GM06990 (cell line): Measurements from ENCODE around the gene ACTRT3.
A peak's percentile ranks its signal among the peaks of the same experiment; 100 is the strongest.

Experiments
- DNase-seq: peaks from one replicate; pipeline ENCODE4 v3.0.0-alpha.2; 2011; ENCODE audit not compliant: insufficient read length; ENCODE audit errors: extremely low read depth
- H3K27me3 ChIP-seq: replicated peaks from 2 replicates; pipeline ENCODE4 v1.6.0; 2011; ENCODE audit warnings: low read length; ENCODE audit not compliant: control insufficient read depth, insufficient read depth
- H3K36me3 ChIP-seq: 2 replicates; pipeline ENCODE4 v1.5.1; 2011; ENCODE audit warnings: low read length; ENCODE audit not compliant: control insufficient read depth, insufficient read depth
- H3K4me3 ChIP-seq: replicated peaks from 2 replicates; pipeline ENCODE4 v1.5.1; 2011; ENCODE audit warnings: low read depth, mild to moderate bottlenecking, control low read depth, low read length
- CTCF ChIP-seq: IDR thresholded peaks from 2 replicates; pipeline ENCODE4 v1.5.1; 2011; ENCODE audit warnings: low read length, control low read depth, mild to moderate bottlenecking, inconsistent platforms; ENCODE audit not compliant: insufficient read depth, poor library complexity, severe bottlenecking

The ACTRT3 gene

DNA sequence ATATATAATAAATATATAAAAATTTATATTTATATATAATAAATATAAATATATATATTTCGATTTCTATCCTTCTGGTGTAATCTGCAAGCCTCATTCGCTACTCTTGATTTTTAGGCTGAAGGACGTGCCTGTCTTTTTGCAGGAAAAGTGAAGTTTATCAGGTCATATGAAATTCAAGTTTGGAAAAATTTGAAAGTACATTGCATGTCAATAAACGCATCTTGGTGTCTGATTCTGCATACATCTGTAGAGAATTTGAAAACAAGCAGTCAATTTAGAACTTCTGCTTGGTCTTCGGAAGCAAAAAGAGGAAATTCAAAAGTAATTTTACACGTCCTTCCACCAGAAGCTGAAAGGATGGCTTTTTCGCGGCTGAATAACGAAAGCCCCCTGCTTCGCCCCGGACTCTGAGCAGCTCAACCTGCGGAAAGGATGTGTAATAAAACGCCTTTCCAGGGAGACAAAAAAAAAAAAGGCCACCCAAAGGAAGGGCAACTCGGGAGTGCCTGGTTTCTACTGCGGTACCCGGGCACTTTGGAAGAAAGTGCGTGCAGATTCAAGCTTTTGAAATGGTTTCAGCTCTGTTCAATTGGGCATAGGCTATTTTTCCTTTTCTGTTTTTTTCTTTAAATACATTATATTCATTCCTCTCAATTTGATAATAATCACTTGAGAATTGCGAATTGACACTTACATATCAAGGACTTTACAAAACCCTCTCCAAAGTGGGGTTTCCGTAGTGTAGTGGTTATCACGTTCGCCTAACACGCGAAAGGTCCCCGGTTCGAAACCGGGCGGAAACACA lies 2.3 kb upstream of the ACTRT3 start:
- Histone ChIP-seq H3K36me3 (peaks cover 1% of the 10 kb centered on the region; the same call in 1 of the 2 replicates), H3K4me3 (peak overlapping the region; percentile 78), H3K27me3 (no peaks in the 10 kb centered on the region)
- DNase-seq: peak; percentile 67
- no peak for TF ChIP-seq CTCF

DNA sequence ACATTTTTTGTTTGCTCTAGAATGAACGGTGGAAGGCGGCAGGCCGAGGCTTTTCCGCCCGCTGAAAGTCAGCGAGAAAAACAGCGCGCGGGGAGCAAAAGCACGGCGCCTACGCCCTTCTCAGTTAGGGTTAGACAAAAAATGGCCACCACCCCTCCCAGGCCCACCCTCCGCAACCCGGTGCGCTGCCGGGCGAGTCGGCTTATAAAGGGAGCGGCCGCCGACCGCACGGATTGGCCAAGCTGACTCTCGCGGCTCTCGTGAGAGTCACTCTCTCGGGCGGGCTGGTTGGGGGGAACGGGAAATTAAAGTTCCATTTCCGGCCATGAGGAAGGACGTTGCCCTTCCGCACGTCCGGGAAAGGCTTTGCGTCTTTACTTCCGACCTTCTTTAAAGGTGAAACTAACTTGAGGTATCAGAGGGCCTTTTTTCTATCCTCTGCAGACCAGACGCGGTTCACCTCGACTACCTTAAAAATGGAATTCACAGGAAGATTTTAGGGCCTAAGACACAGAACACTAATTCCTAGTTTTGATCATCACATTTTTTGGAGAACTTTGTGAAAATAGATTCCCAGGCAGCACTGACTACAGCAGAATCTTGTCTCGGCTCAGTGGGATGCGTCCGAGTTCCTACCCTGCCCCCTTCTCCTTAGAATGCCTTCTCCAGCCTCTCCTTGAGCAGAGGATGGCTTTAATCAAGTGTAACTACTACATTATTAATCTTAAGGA lies 4.3 kb downstream of the ACTRT3 start, which contains the start of gene TERC:
TSS of gene TERC (minus strand) at position 179 of the 731 bp plus-strand sequence.
- no peaks in the 10 kb centered on the region for H3K27me3 ChIP-seq
- peak; percentile 86 for DNase-seq
- H3K36me3 ChIP-seq: no peaks in the 10 kb centered on the region
- peak within 1 kb of the TSS; percentile 73 for H3K4me3 ChIP-seq
- no peak for TF ChIP-seq CTCF

GRCh38 chr3:169764312-169764881 lies 5.0 kb downstream of the ACTRT3 start:
- peak overlapping the region; percentile 73 for H3K4me3 ChIP-seq
- peak; percentile 82 for DNase-seq
- no peaks in the 10 kb centered on the region for H3K36me3 ChIP-seq
- no peak for TF ChIP-seq CTCF
- H3K27me3 ChIP-seq: no peaks in the 10 kb centered on the region

- Histone ChIP-seq H3K27me3 (no peaks in the 10 kb centered on the region), H3K4me3 (no peak overlapping the region), H3K36me3 (no peaks in the 10 kb centered on the region)
- no peak for TF ChIP-seq CTCF
- no peak for DNase-seq
These were observed 8.9 kb downstream of the ACTRT3 start for GRCh38 chr3:169760479-169760878.

- Histone ChIP-seq H3K36me3 (no peaks in the 10 kb centered on the region), H3K27me3 (no peaks in the 10 kb centered on the region), H3K4me3 (no peak overlapping the region)
- peak; percentile 69 for DNase-seq
- no peak for TF ChIP-seq CTCF
These were observed 10.1 kb downstream of the ACTRT3 start for GRCh38 chr3:169759256-169759655.
